NCI-H2227 treated with DMSO at 0.1 percent for 48 hours (cell line): ENCODE results near the gene SMG9.
"Not testable (repeated sequence)": the region's sequence is repeated elsewhere in the genome, so short reads cannot be mapped to it uniquely, and the experiment has no call there.

Experiments used
- DNase-seq: peaks from one replicate; lab custom pipeline; 2025; lab: John Stamatoyannopoulos, UW

SMG9 gene

GRCh38 chr19:43692385-43692784 lies 62.4 kb downstream of the SMG9 start:
- DNase-seq = no peak

- DNase-seq = no peak
These were observed 63.0 kb downstream of the SMG9 start for GRCh38 chr19:43691755-43692154.

DNA sequence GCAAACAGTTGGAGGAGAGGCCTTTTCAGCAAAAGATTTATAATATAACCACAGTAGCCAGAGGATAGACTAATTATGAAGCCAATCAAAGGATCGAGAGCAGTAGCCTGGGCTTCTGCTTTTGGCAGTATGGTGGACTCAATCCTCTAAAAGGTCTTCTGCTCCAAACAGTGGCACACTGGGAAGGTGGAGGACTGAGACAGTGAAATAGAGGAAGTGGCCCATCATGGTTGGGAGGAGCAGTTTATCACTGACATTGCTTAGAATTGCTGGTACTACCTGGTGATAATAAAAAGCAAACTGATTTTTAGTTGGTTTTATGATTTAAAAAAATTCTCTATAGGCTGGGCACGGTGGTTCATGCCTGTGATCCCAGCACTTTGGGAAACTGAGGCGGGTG lies 63.9 kb downstream of the SMG9 start:
- DNase-seq = no peak

GRCh38 chr19:43690444-43690843 lies 64.3 kb downstream of the SMG9 start:
- no peak for DNase-seq

DNA sequence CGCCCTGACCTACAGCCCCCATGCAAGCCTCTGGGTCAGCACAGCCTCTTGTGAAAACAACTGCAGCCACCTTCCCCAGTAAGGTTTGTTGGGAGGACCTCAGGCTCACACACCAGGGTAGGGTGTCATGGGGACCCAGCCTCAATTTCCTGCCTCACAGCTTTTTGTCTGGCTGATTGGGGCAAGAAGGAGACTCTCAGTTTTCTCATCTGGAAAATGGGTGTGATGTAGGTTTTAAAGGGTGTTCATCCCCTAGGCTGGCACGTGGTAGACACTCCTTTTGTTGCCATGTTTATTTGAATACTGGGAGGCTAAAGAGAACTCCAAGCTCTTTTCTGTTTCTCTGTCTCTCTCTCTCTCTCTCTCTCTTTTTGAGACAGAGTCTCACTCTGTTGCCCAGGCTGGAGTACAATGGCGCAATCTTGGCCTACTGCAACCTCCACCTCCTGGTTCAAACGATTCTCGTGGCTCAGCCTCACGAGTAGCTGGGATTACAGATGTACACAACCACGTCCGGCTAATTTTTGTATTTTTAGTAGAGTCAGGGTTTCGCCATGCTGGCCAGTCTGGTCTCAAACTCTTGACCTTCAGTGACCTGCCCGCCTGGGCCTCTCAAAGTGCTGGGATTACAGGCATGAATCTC lies 66.6 kb downstream of the SMG9 start:
- DNase-seq = no peak

- DNase-seq = no peak
These were observed 67.1 kb downstream of the SMG9 start for GRCh38 chr19:43687660-43687997.

DNA sequence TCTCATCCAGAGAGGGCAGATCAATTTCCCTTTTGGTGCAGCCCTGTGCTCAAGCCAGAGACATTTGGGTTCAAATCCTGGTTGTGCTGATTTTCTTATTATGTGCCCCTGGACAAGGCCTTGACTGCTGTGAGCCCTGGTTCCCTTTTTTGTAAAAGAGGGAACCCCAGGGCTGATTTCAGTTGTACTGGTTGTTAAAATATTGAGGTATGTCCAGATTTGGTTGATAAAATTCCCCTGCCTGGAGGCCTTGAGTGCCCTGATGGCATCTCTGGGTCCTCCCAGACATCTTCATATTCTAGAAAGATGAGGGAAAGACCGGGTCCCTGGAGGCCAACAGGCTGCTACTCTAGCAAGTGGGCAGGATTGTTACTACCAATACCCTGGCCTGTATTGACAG lies 70.4 kb downstream of the SMG9 start:
- DNase-seq = no peak

DNA sequence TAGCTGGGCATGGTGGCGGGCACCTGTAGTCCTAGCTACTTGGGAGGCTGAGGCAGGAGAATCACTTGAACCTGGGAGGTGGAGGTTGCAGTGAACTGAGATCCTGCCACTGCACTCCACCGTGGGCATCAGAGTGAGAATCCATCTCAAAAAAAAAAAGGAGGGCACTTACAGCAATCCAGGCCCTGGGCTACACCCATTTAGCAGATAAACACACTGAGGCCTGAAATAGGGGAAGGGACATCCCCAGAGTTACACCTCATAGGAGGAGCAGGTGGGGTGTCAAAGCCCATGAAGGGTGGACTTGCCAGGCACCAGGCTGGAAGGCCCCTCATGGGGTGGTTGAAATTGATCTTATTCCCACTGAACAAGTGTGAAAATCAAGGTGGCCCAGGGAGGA lies 70.9 kb downstream of the SMG9 start:
- DNase-seq = no peak

GRCh38 chr19:43682824-43683661 lies 71.7 kb downstream of the SMG9 start:
- no peak for DNase-seq

- DNase-seq = not testable (repeated sequence)
These were observed 72.5 kb downstream of the SMG9 start for GRCh38 chr19:43682269-43682668.

GRCh38 chr19:43681821-43682220 lies 72.9 kb downstream of the SMG9 start:
- DNase-seq = no peak

DNA sequence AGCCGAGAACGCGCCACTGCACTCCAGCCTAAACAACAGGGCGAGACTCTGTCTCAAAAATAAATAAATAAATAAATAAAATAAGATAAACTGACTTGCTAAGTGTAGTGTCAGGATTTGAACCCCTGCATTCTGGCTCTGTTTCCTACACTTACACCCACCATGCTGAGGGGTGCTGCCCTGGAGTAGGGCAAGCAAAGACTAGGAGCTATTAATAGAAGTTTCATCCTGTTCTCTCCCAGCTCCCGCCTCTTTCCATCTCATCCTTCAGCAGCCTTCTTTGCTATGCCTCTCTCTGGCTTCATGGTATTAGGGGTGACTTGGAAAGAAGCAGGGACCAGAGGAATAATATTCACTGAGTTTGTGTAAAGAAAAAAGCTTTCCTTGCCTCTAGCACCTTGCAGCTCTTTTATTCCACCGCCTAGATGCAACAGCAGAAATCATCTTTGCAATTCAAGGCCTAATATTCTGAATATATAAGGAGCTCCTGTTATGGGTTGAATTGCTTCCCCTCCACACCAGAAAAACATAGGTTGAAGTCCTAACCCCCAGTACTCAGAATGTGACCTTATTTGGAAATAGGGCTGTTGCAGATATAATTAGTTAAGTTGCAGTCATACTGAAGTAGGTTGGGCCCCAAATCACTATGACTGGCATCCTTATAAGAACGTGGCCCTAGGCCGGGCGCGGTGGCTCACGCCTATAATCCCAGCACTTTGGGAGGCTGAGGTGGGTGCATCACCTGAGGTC lies 76.1 kb downstream of the SMG9 start:
- no peak for DNase-seq
